Thyroid gland (tissue), 4 donors: ENCODE data around the gene ACAA2. TPM values are rescaled to one million over a fixed set of nuclear protein-coding genes. Genes with fewer than 3 reads are reported as not detected.

Experiments
- DNase-seq, 2 donors: peaks; one replicate each; pipeline ENCODE4 v3.0.0-alpha.2; 2019
- H3K27ac ChIP-seq, 3 donors: fragments of 200-600 bp; sonication (generic); 1 replicate in 2 of 3; 2 replicates in 1 of 3; pipeline ENCODE4 v1.5.1; 2016 to 2019; ENCODE audit warnings: mild to moderate bottlenecking in 1 of 3, moderate library complexity in 1 of 3
- H3K27me3 ChIP-seq: fragments of 200-600 bp; sonication (generic); one replicate; pipeline ENCODE4 v1.5.1; 2019
- H3K36me3 ChIP-seq, 2 donors: fragments of 200-600 bp; sonication (generic); one replicate each; pipeline ENCODE4 v1.5.1; 2016 to 2019
- H3K4me1 ChIP-seq, 2 donors: fragments of 200-600 bp; sonication (generic); one replicate each; pipeline ENCODE4 v1.5.1; 2017 to 2019
- H3K4me3 ChIP-seq, 3 donors: fragments of 200-600 bp; sonication (generic); replicated peaks in 1 of 3; 1 replicate in 2 of 3; 2 replicates in 1 of 3; pipeline ENCODE4 v1.5.1; 2016; ENCODE audit warnings: mild to moderate bottlenecking in 1 of 3
- H3K9me3 ChIP-seq: fragments of 200-600 bp; sonication (generic); one replicate; pipeline ENCODE4 v1.5.1; 2017
- CTCF ChIP-seq, 6 experiments: fragments of 200-600 bp in 3 of 6; fragments of 450-650 bp in 3 of 6; sonication (generic) in 3 of 6; IDR thresholded peaks; one replicate each; pipeline ENCODE4 v1.5.1; 2016 to 2019; ENCODE audit warnings: antibody characterized with exemption in 6 of 6, mild to moderate bottlenecking in 2 of 6, inconsistent platforms in 1 of 6, moderate library complexity in 1 of 6
- POLR2A ChIP-seq, 2 donors: fragments of 450-650 bp; IDR thresholded peaks; one replicate each; pipeline ENCODE4 v1.6.1; 2017; ENCODE audit warnings: antibody characterized with exemption in 2 of 2, mild to moderate bottlenecking in 2 of 2, moderate library complexity in 1 of 2
- WGBS, 2 donors: methylation state at CpG; one replicate each; pipeline ENCODE4 v1.1.5; 2017; 5-methylcytosine and 5-hydroxymethylcytosine counted together
- intact Hi-C: fragments of 100-400 bp; cut with DNase I; formaldehyde crosslinking; loops from one replicate; pipeline ENCODE4 v1.15.1; 2023
- total RNA-seq, 4 donors: library from RNA; depleted of rRNA; stranded (reverse); fragments of >200 nt; gene quantifications; one replicate each; pipeline ENCODE4 v1.2.3, GENCODE V29; 2016

Gene ACAA2
- total RNA-seq, 4 donors from 2014 or later: 50.8 to 157 (median 108) TPM

GRCh38 chr18:49768051-49768391, 45.3 kb downstream of the ACAA2 start:
- H3K4me1 ChIP-seq: peaks cover 14 to 19% of the 10 kb centered on the region in 2 donors
- no peaks in the 10 kb centered on the region for H3K27me3 ChIP-seq
- DNase-seq: peak; percentile 84 to 88
- H3K9me3 ChIP-seq: no peaks in the 10 kb centered on the region
- 15 to 18% methylated on average over 5 of the region's 5 CpGs for WGBS, 2 donors
- no peak overlapping the region for H3K4me3 ChIP-seq
- intact Hi-C loops: loop anchor here (5.0 kb wide), 1 partner anchor 206 kb away; the partner anchor contains the start of gene LIPG
- no peaks in the 10 kb centered on the region for H3K36me3 ChIP-seq
- H3K27ac ChIP-seq: no peak overlapping the region
- TF ChIP-seq POLR2A (IDR thresholded peaks at IDR 0.05) (no peak), CTCF (IDR thresholded peaks at IDR 0.05) (peak; percentile 38 to 81 (median 77))

GRCh38 chr18:49767111-49768050, 46.0 kb downstream of the ACAA2 start:
- Histone ChIP-seq H3K27me3 (no peaks in the 10 kb centered on the region), H3K36me3 (no peaks in the 10 kb centered on the region), H3K9me3 (no peaks in the 10 kb centered on the region), H3K27ac (no peak overlapping the region), H3K4me3 (no peak overlapping the region), H3K4me1 (peaks cover 14 to 19% of the 10 kb centered on the region in 2 donors)
- no peak for TF ChIP-seq CTCF (IDR thresholded peaks at IDR 0.05)
- no peak for TF ChIP-seq POLR2A (IDR thresholded peaks at IDR 0.05)
- DNase-seq: no peak
- intact Hi-C loops: loop anchor here (5.0 kb wide), 1 partner anchor 205 kb away; the partner anchor contains the start of gene LIPG
- 69 to 85% methylated on average over 9 to 11 of the region's 11 CpGs for WGBS, 2 donors

- no peak for DNase-seq
- Histone ChIP-seq H3K4me1 (peaks cover 14 to 19% of the 10 kb centered on the region in 2 donors), H3K9me3 (no peaks in the 10 kb centered on the region), H3K27me3 (no peaks in the 10 kb centered on the region), H3K4me3 (no peak overlapping the region), H3K27ac (peak overlapping the region in 1 of 3 donors; percentile 21), H3K36me3 (no peaks in the 10 kb centered on the region)
- intact Hi-C loops: loop anchor here (5.0 kb wide), 1 partner anchor 204 kb away; the partner anchor contains the start of gene LIPG
- 86 to 95% methylated on average over 3 to 4 of the region's 4 CpGs for WGBS, 2 donors
- TF ChIP-seq POLR2A (IDR thresholded peaks at IDR 0.05): no peak
- TF ChIP-seq CTCF (IDR thresholded peaks at IDR 0.05): no peak
These were observed 46.7 kb downstream of the ACAA2 start for GRCh38 chr18:49766646-49767045.

GRCh38 chr18:49764032-49764431, 49.3 kb downstream of the ACAA2 start:
- no peaks in the 10 kb centered on the region for H3K36me3 ChIP-seq
- TF ChIP-seq POLR2A (IDR thresholded peaks at IDR 0.05): no peak
- no peak for TF ChIP-seq CTCF (IDR thresholded peaks at IDR 0.05)
- H3K4me3 ChIP-seq: no peak overlapping the region
- peaks cover 14 to 19% of the 10 kb centered on the region in 2 donors for H3K4me1 ChIP-seq
- H3K27me3 ChIP-seq: no peaks in the 10 kb centered on the region
- no peaks in the 10 kb centered on the region for H3K9me3 ChIP-seq
- peak overlapping the region in 2 of 3 donors; percentile 70 to 71 for H3K27ac ChIP-seq
- DNase-seq: peak; percentile 98
- intact Hi-C loops: no loop called here
- WGBS, 2 donors: 17 to 19% methylated on average over 3 of the region's 3 CpGs

- TF ChIP-seq CTCF (IDR thresholded peaks at IDR 0.05) (no peak), POLR2A (IDR thresholded peaks at IDR 0.05) (no peak)
- intact Hi-C loops: no loop called here
- H3K4me1 ChIP-seq: peaks cover 14 to 19% of the 10 kb centered on the region in 2 donors
- whole genome bisulfite sequencing, 2 donors: 90 to 92% methylated on average over 2 of the region's 2 CpGs
- H3K36me3 ChIP-seq: no peaks in the 10 kb centered on the region
- peak overlapping the region; percentile 23 to 71 (median 70) for H3K27ac ChIP-seq
- H3K9me3 ChIP-seq: no peaks in the 10 kb centered on the region
- no peaks in the 10 kb centered on the region for H3K27me3 ChIP-seq
- H3K4me3 ChIP-seq: no peak overlapping the region
- no peak for DNase-seq
These were observed 49.7 kb downstream of the ACAA2 start for GRCh38 chr18:49763590-49763989.
